K562 (cell line): Measurements from ENCODE around the gene GOLGA8N. TPM values are rescaled to one million over a fixed set of nuclear protein-coding genes. Genes with fewer than 3 reads are reported as not detected.

Experiments
- ATAC-seq: fragments of 200-7000 bp; cut with Tn5 transposase; 3 replicates; pipeline ENCODE4 v1.9.1; 2020; ENCODE audit warnings: moderate library complexity
- BruUV-seq: library from RNA; stranded (reverse); fragments of 400-500 nt; replicated peaks from 2 replicates; lab custom pipeline; 2021; lab: Mats Ljungman, UMichigan
- CTCF ChIA-PET: fragments of 300-600 bp; formaldehyde crosslinking; extraction: SDS; loops from one replicate; lab custom pipeline; 2021; ENCODE audit warnings: low intra/inter-chr PET ratio; lab: Yijun Ruan, JAX
- POLR2A ChIA-PET: fragments of 300-600, 350-650 bp; sonication (Branson Sonifier 250); formaldehyde crosslinking; extraction: SDS; loops from one replicate; lab custom pipeline; 2021; ENCODE audit warnings: antibody characterized with exemption, inconsistent platforms; lab: Yijun Ruan, JAX
- DNase-seq, 4 experiments: peaks; one replicate each; pipeline versions ENCODE4 v3.0.0 to v3.0.0-alpha.2; 2011 to 2018; ENCODE audit warnings: low spot score in 3 of 4, mixed read lengths in 3 of 4; ENCODE audit errors: extremely low read depth in 1 of 4
- FAIRE-seq: peaks from 2 replicates; lab custom pipeline; 2011; peaks lifted over from hg19 to GRCh38; lab: Jason Lieb, UNC
- H2AFZ ChIP-seq: 2 replicates; pipeline ENCODE4 v1.6.0; 2011; ENCODE audit warnings: low read depth, low read length, control low read depth, inconsistent platforms
- H3K27ac ChIP-seq: fragments of 200-600 bp; 3 replicates; pipeline ENCODE4 v1.8.0; 2011; ENCODE audit warnings: low read depth, mild to moderate bottlenecking, control low read depth, inconsistent platforms, low read length, moderate library complexity, mixed read lengths; ENCODE audit errors: extremely low read depth
- H3K27me3 ChIP-seq, 2 experiments: fragments of 300-600 bp in 1 of 2; 2 replicates in 1 of 2; 3 replicates in 1 of 2; pipeline versions ENCODE4 v1.6.0 to v1.8.0; 2011; ENCODE audit warnings: inconsistent platforms in 2 of 2, low read length in 2 of 2, mild to moderate bottlenecking in 1 of 2, mixed read lengths in 1 of 2, moderate library complexity in 1 of 2; ENCODE audit not compliant: control insufficient read depth in 2 of 2, insufficient read depth in 2 of 2
- H3K36me3 ChIP-seq: fragments of 300-600 bp; 3 replicates; pipeline ENCODE4 v1.8.0; 2011; ENCODE audit warnings: mild to moderate bottlenecking, low read length, inconsistent platforms; ENCODE audit not compliant: control insufficient read depth, insufficient read depth
- H3K4me1 ChIP-seq, 2 experiments: fragments of 200-600 bp in 1 of 2; replicated peaks in 1 of 2; 2 replicates in 1 of 2; 3 replicates in 1 of 2; pipeline versions ENCODE4 v1.5.1 to v1.8.0; 2011; ENCODE audit warnings: inconsistent platforms in 2 of 2, low read length in 2 of 2, mild to moderate bottlenecking in 1 of 2, mixed read lengths in 1 of 2, moderate library complexity in 1 of 2; ENCODE audit not compliant: control insufficient read depth in 2 of 2, insufficient read depth in 2 of 2
- H3K4me2 ChIP-seq: 2 replicates; pipeline ENCODE4 v1.6.1; 2011; ENCODE audit warnings: low read length, control low read depth, inconsistent platforms, mixed read lengths; ENCODE audit not compliant: insufficient read depth
- H3K4me3 ChIP-seq: fragments of 200-600 bp; sonication (generic), shearing (Covaris generic); 2 replicates; pipeline ENCODE4 v1.5.1; 2016; ENCODE audit warnings: control low read depth, inconsistent platforms
- H3K79me2 ChIP-seq: fragments of 200-600 bp; 3 replicates; pipeline ENCODE4 v1.8.0; 2011; ENCODE audit warnings: low read length, inconsistent platforms; ENCODE audit not compliant: control insufficient read depth, insufficient read depth
- H3K9ac ChIP-seq, 2 experiments: 2 replicates each; pipeline versions ENCODE4 v1.6.0 to v1.6.1; 2011; ENCODE audit warnings: low read depth in 2 of 2, low read length in 2 of 2, control low read depth in 1 of 2, inconsistent platforms in 1 of 2, mild to moderate bottlenecking in 1 of 2, mixed read lengths in 1 of 2; ENCODE audit not compliant: insufficient read depth in 1 of 2
- H3K9me1 ChIP-seq: one replicate; pipeline ENCODE4 v1.6.0; 2011; ENCODE audit warnings: inconsistent platforms, mild to moderate bottlenecking, low read length, moderate library complexity; ENCODE audit not compliant: control insufficient read depth, insufficient read depth
- H3K9me3 ChIP-seq: replicated peaks from 2 replicates; pipeline ENCODE4 v1.5.1; 2011; ENCODE audit warnings: low read depth, low read length, inconsistent platforms; ENCODE audit not compliant: control insufficient read depth, insufficient read depth
- H4K20me1 ChIP-seq: replicated peaks from 2 replicates; pipeline ENCODE4 v1.6.1; 2011; ENCODE audit warnings: low read length, inconsistent platforms, mixed read lengths; ENCODE audit not compliant: control insufficient read depth, insufficient read depth
- HEY1 ChIP-seq: fragments of 250-450 bp; sonication (Bioruptor Pico); IDR thresholded peaks from 2 replicates; pipeline ENCODE4 v1.5.0; 2020; ENCODE audit warnings: mild to moderate bottlenecking, moderate library complexity, borderline replicate concordance
- MCM5 ChIP-seq: fragments of 450-650 bp; IDR thresholded peaks from 2 replicates; pipeline ENCODE4 v1.6.1; 2016; ENCODE audit warnings: low read depth
- MECOM ChIP-seq: fragments of 250-450 bp; sonication (Bioruptor Pico); IDR thresholded peaks from 2 replicates; pipeline ENCODE4 v1.8.0; 2022; ENCODE audit warnings: inconsistent platforms
- ZNF79 ChIP-seq: fragments of 250-450 bp; sonication (Bioruptor Pico); IDR thresholded peaks from 2 replicates; pipeline ENCODE4 v1.4.0; 2020; ENCODE audit warnings: low read depth, mild to moderate bottlenecking, moderate library complexity
- WGBS: fragments of 100-300 bp; shearing (Covaris generic); methylation state at CpG from one replicate; pipeline ENCODE4 v1.1.6; 2016; ENCODE audit warnings: low coverage, mixed read lengths; ENCODE audit not compliant: insufficient coverage; ENCODE audit errors: missing lambda C conversion rate; 5-methylcytosine and 5-hydroxymethylcytosine counted together
- in situ Hi-C: fragments of 300-500 bp; cut with MboI; formaldehyde crosslinking; loops from 4 replicates; pipeline ENCODE4 v1.15.0; 2018; ENCODE audit warnings: inconsistent platforms, mixed read lengths
- intact Hi-C: fragments of 100-400 bp; cut with micrococcal nuclease; formaldehyde crosslinking; loops from 2 replicates; pipeline ENCODE4 v1.14.2; 2022
- polyA plus RNA-seq, 8 experiments: library from polyadenylated mRNA; depleted of rRNA in 4 of 8; stranded (reverse) in 5 of 8; unstranded in 3 of 8; fragments of >200 nt; fragmentation: Nextera tagmentation in 2 of 8; fragmentation: Illumina TruSeq in 1 of 8; extraction: Ambion mirVana in 2 of 8; extraction: Trizol in 1 of 8; gene quantifications; 2 replicates each; pipeline versions ENCODE4 v1.2.1 to v1.2.3, GENCODE V29; 2011 to 2014; ENCODE audit warnings: inconsistent platforms in 1 of 8, missing spikeins in 1 of 8
- total RNA-seq, 7 experiments: library from RNA; depleted of rRNA in 6 of 7; stranded (reverse); fragments of >200 nt in 6 of 7; fragmentation: Illumina TruSeq in 2 of 7; extraction: Trizol in 2 of 7; gene quantifications; 2 replicates each; pipeline versions ENCODE4 v1.2.1 to v1.2.3, GENCODE V29; 2011 to 2021; ENCODE audit warnings: low replicate concordance in 1 of 7
- TF ChIP-seq, protein P1 (sequence below): IDR thresholded peaks from 2 replicates; pipeline ENCODE4 v1.6.1; 2011; ENCODE audit warnings: borderline replicate concordance, low read depth, mild to moderate bottlenecking, moderate library complexity, low read length; ENCODE audit not compliant: insufficient read depth, poor library complexity, severe bottlenecking
- TF ChIP-seq, protein P2 (sequence below): sonication (generic); formaldehyde crosslinking; IDR thresholded peaks from 2 replicates; pipeline ENCODE4 v1.8.1; 2023; ENCODE audit warnings: mild to moderate bottlenecking, missing genetic modification reagents
- TF ChIP-seq, protein P3 (sequence below), 2 experiments: fragments of 450-650 bp; IDR thresholded peaks; 2 replicates each; pipeline ENCODE4 v1.6.1; 2018; ENCODE audit warnings: mild to moderate bottlenecking in 2 of 2, low read depth in 1 of 2; ENCODE audit not compliant: partially characterized antibody in 2 of 2
- TF ChIP-seq, protein P4 (sequence below), 3 experiments: IDR thresholded peaks in 2 of 3; conservative IDR thresholded peaks in 1 of 3; 2 replicates each; pipeline ENCODE4 v1.5.1; 2011 to 2012; ENCODE audit warnings: low read length in 3 of 3, mild to moderate bottlenecking in 3 of 3, control low read depth in 2 of 3, improper control_type of control experiment in 1 of 3, inconsistent platforms in 1 of 3, low read depth in 1 of 3, mixed read lengths in 1 of 3, moderate library complexity in 1 of 3; ENCODE audit not compliant: insufficient read depth in 2 of 3

The GOLGA8N gene
- total and polyA plus RNA-seq, 9 of the 15 experiments (the other 6 are each of a cell fraction or from before 2014, with no cell fraction given), result 0.01 to 4.5 (median 0.24) TPM

DNA sequence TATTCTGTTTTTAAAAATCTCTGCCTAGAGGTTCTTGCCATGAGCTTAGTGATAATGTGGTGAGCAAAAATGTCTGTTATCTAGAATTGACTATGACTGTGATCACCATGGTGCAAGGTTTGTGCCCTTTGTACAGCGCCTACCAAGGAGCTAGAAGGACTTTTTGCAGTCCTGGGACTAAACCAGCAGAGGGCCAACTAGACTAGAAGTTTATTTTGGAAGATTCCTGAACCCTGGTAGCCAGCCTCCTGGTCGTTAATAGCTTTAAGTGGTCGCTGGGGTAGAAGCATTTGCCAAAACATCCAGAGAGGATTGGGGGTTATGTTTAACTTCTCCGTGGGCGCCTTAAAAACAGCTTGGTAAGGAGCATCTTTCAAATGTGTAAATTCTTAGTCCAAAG lies 56.1 kb downstream of the GOLGA8N start:
- Histone ChIP-seq H2AFZ (no peak overlapping the region), H4K20me1 (0 out of 2 replicates have a peak, but pooled peaks cover 5% of the 10 kb centered on the region), H3K27me3 (no peaks in the 10 kb centered on the region), H3K9me1 (no peaks in the 10 kb centered on the region), H3K4me1 (no peaks in the 10 kb centered on the region), H3K4me2 (no peak overlapping the region), H3K27ac (no peak overlapping the region), H3K9ac (no peak overlapping the region), H3K4me3 (no peak overlapping the region), H3K36me3 (no peaks in the 10 kb centered on the region), H3K9me3 (no peaks in the 10 kb centered on the region), H3K79me2 (no peaks in the 10 kb centered on the region)
- ATAC-seq (peak; percentile 70), DNase-seq (peak in 3 of 4 experiments; percentile 22 to 29 (median 29)), FAIRE-seq (peak; percentile 67)
- intact Hi-C loops, result no loop called here
- CTCF ChIA-PET, result interaction anchor here (1.4 kb wide), 1 partner anchor 345 kb away, joined by 3 read pairs; no protein-coding TSS in a partner anchor
- in situ Hi-C loops, result no loop called here
- POLR2A ChIA-PET, result interaction anchor here (0.7 to 1.6 kb wide), 3 partner anchors 8 to 14 kb away, joined by 3 to 5 read pairs (median 4); partner anchors contain the start of gene SCG5
- no TSS peak for BruUV-seq
- TF ChIP-seq, protein P1, sequence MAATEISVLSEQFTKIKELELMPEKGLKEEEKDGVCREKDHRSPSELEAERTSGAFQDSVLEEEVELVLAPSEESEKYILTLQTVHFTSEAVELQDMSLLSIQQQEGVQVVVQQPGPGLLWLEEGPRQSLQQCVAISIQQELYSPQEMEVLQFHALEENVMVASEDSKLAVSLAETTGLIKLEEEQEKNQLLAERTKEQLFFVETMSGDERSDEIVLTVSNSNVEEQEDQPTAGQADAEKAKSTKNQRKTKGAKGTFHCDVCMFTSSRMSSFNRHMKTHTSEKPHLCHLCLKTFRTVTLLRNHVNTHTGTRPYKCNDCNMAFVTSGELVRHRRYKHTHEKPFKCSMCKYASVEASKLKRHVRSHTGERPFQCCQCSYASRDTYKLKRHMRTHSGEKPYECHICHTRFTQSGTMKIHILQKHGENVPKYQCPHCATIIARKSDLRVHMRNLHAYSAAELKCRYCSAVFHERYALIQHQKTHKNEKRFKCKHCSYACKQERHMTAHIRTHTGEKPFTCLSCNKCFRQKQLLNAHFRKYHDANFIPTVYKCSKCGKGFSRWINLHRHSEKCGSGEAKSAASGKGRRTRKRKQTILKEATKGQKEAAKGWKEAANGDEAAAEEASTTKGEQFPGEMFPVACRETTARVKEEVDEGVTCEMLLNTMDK, result peak; percentile 14
- TF ChIP-seq, protein P2, sequence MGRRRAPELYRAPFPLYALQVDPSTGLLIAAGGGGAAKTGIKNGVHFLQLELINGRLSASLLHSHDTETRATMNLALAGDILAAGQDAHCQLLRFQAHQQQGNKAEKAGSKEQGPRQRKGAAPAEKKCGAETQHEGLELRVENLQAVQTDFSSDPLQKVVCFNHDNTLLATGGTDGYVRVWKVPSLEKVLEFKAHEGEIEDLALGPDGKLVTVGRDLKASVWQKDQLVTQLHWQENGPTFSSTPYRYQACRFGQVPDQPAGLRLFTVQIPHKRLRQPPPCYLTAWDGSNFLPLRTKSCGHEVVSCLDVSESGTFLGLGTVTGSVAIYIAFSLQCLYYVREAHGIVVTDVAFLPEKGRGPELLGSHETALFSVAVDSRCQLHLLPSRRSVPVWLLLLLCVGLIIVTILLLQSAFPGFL (CRISPR knock-in tag), result no peak
- TF ChIP-seq MECOM (CRISPR knock-in tag), result no peak
- TF ChIP-seq, protein P3, sequence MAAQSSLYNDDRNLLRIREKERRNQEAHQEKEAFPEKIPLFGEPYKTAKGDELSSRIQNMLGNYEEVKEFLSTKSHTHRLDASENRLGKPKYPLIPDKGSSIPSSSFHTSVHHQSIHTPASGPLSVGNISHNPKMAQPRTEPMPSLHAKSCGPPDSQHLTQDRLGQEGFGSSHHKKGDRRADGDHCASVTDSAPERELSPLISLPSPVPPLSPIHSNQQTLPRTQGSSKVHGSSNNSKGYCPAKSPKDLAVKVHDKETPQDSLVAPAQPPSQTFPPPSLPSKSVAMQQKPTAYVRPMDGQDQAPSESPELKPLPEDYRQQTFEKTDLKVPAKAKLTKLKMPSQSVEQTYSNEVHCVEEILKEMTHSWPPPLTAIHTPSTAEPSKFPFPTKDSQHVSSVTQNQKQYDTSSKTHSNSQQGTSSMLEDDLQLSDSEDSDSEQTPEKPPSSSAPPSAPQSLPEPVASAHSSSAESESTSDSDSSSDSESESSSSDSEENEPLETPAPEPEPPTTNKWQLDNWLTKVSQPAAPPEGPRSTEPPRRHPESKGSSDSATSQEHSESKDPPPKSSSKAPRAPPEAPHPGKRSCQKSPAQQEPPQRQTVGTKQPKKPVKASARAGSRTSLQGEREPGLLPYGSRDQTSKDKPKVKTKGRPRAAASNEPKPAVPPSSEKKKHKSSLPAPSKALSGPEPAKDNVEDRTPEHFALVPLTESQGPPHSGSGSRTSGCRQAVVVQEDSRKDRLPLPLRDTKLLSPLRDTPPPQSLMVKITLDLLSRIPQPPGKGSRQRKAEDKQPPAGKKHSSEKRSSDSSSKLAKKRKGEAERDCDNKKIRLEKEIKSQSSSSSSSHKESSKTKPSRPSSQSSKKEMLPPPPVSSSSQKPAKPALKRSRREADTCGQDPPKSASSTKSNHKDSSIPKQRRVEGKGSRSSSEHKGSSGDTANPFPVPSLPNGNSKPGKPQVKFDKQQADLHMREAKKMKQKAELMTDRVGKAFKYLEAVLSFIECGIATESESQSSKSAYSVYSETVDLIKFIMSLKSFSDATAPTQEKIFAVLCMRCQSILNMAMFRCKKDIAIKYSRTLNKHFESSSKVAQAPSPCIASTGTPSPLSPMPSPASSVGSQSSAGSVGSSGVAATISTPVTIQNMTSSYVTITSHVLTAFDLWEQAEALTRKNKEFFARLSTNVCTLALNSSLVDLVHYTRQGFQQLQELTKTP (IDR thresholded peaks at IDR 0.05; ENCODE audit: low read depth in 1 of 2, partially characterized antibody in 2 of 2), result no peak
- TF ChIP-seq, protein P4, sequence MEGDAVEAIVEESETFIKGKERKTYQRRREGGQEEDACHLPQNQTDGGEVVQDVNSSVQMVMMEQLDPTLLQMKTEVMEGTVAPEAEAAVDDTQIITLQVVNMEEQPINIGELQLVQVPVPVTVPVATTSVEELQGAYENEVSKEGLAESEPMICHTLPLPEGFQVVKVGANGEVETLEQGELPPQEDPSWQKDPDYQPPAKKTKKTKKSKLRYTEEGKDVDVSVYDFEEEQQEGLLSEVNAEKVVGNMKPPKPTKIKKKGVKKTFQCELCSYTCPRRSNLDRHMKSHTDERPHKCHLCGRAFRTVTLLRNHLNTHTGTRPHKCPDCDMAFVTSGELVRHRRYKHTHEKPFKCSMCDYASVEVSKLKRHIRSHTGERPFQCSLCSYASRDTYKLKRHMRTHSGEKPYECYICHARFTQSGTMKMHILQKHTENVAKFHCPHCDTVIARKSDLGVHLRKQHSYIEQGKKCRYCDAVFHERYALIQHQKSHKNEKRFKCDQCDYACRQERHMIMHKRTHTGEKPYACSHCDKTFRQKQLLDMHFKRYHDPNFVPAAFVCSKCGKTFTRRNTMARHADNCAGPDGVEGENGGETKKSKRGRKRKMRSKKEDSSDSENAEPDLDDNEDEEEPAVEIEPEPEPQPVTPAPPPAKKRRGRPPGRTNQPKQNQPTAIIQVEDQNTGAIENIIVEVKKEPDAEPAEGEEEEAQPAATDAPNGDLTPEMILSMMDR (IDR thresholded peaks at IDR 0.05 in 2 of 3, conservative IDR thresholded peaks at IDR 0.05 in 1 of 3; ENCODE audit: insufficient read depth in 2 of 3, low read depth in 1 of 3, low read length in 3 of 3), result peak; percentile 22 to 41 (median 28); a peak in 2 of 6 replicates
- no peak for TF ChIP-seq ZNF79
- TF ChIP-seq MCM5, result no peak
- TF ChIP-seq HEY1, result no peak
- WGBS, result 56% methylated on average over 5 of the region's 5 CpGs
